CD8-positive, alpha-beta memory T cell (primary cell): ENCODE results near the gene PTN. TPM values are rescaled to one million over a fixed set of nuclear protein-coding genes. Genes with fewer than 3 reads are reported as not detected.
"Not testable (repeated sequence)": the region's sequence is repeated elsewhere in the genome, so short reads cannot be mapped to it uniquely, and the experiment has no call there.

Source experiments
- CTCF ChIA-PET: fragments of 350-600 bp; sonication (Branson Sonifier 250); formaldehyde crosslinking; loops from one replicate; lab custom pipeline; 2021; ENCODE audit warnings: antibody characterized with exemption; lab: Charles Lee
- POLR2A ChIA-PET: fragments of 350-600 bp; sonication (Branson Sonifier 250); formaldehyde crosslinking; loops from one replicate; lab custom pipeline; 2021; ENCODE audit warnings: antibody characterized with exemption; lab: Charles Lee
- DNase-seq, 5 donors: peaks; one replicate each; pipeline versions ENCODE4 v3.0.0 to v3.0.0-alpha.2; 2020 to 2022; ENCODE audit warnings: mixed read lengths in 1 of 5
- H3K27ac ChIP-seq: one replicate; pipeline ENCODE4 v1.7.0; 2013; ENCODE audit warnings: low read depth, mild to moderate bottlenecking, low read length, moderate library complexity
- H3K27me3 ChIP-seq: 2 replicates; pipeline ENCODE4 v1.7.0; 2013; ENCODE audit warnings: low read length, mild to moderate bottlenecking; ENCODE audit not compliant: insufficient read depth, poor library complexity, severe bottlenecking
- H3K36me3 ChIP-seq: 2 replicates; pipeline ENCODE4 v1.7.0; 2013; ENCODE audit warnings: mild to moderate bottlenecking, low read length, moderate library complexity; ENCODE audit not compliant: insufficient read depth
- H3K4me1 ChIP-seq: 2 replicates; pipeline ENCODE4 v1.7.0; 2013; ENCODE audit warnings: mild to moderate bottlenecking, low read length, moderate library complexity; ENCODE audit not compliant: insufficient read depth
- H3K4me3 ChIP-seq: 2 replicates; pipeline ENCODE4 v1.7.0; 2013; ENCODE audit warnings: mild to moderate bottlenecking, low read length
- H3K9me3 ChIP-seq: 2 replicates; pipeline ENCODE4 v1.7.0; 2013; ENCODE audit warnings: mild to moderate bottlenecking, low read length
- H3K27ac Mint-ChIP-seq, 8 donors: one replicate each; pipeline ENCODE4 v1.8.0; 2020 to 2021; ENCODE audit warnings: mixed read lengths in 8 of 8, mild to moderate bottlenecking in 6 of 8, inconsistent platforms in 3 of 8, moderate library complexity in 3 of 8
- H3K27me3 Mint-ChIP-seq, 2 donors: one replicate each; pipeline ENCODE4 v1.8.0; 2020 to 2021; ENCODE audit warnings: mixed read lengths in 2 of 2, mild to moderate bottlenecking in 1 of 2, moderate library complexity in 1 of 2
- H3K36me3 Mint-ChIP-seq, 3 donors: one replicate each; pipeline ENCODE4 v1.8.0; 2020 to 2021; ENCODE audit warnings: mixed read lengths in 3 of 3, inconsistent platforms in 1 of 3, mild to moderate bottlenecking in 1 of 3
- H3K4me1 Mint-ChIP-seq, 3 donors: one replicate each; pipeline ENCODE4 v1.8.0; 2020 to 2021; ENCODE audit warnings: mixed read lengths in 3 of 3, inconsistent platforms in 1 of 3, mild to moderate bottlenecking in 1 of 3
- H3K4me3 Mint-ChIP-seq, 7 donors: one replicate each; pipeline ENCODE4 v1.8.0; 2020 to 2021; ENCODE audit warnings: mixed read lengths in 7 of 7, mild to moderate bottlenecking in 6 of 7, moderate library complexity in 4 of 7, inconsistent platforms in 2 of 7
- H3K9me3 Mint-ChIP-seq, 5 donors: one replicate each; pipeline ENCODE4 v1.8.0; 2020 to 2022; ENCODE audit warnings: mixed read lengths in 5 of 5, mild to moderate bottlenecking in 3 of 5, moderate library complexity in 2 of 5, inconsistent platforms in 1 of 5
- polyA plus RNA-seq: library from polyadenylated mRNA; unstranded; fragments of 300-500 nt; fragmentation: Illumina TruSeq; gene quantifications from one replicate; pipeline ENCODE4 v1.2.3, GENCODE V29; 2021
- total RNA-seq, 2 experiments: library from RNA; stranded (reverse); gene quantifications; one replicate each; pipeline ENCODE4 v1.2.3, GENCODE V29; 2021

PTN gene
- total and polyA plus RNA-seq, 3 experiments from 2014 or later: not detected

GRCh38 chr7:137245186-137245585, 98.3 kb downstream of the PTN start:
- Mint-ChIP-seq H3K9me3 (peaks cover 2 to 15% (median 6%) of the 10 kb centered on the region in 5 donors), H3K4me1 (no peaks in the 10 kb centered on the region), H3K27ac (no peak overlapping the region), H3K27me3 (no peaks in the 10 kb centered on the region), H3K4me3 (no peak overlapping the region), H3K36me3 (no peaks in the 10 kb centered on the region)
- Histone ChIP-seq H3K27me3 (no peaks in the 10 kb centered on the region), H3K4me1 (no peaks in the 10 kb centered on the region), H3K9me3 (no peaks in the 10 kb centered on the region), H3K36me3 (no peaks in the 10 kb centered on the region), H3K27ac (no peak overlapping the region), H3K4me3 (no peak overlapping the region)
- CTCF ChIA-PET: no interaction called here
- POLR2A ChIA-PET: no interaction called here
- no peak for DNase-seq

DNA sequence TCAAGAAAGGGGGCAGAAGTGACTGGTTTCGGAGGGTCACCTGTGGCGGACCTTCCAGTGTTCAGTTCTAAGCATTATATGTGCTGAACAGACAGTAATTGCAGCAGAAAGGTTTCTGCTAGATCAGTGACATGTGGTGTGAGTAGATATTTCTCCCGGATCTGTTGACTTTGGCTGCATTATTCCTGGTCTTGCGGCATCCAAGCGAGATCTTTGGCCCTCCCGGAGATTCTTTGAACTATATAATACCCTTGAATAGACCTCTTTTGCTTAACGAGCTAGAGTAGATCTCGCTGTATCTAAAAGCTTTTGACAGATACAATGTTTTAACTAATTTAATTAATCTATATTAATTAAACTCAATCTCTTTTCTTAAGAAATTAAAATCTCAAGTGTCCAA, 99.8 kb downstream of the PTN start:
- H3K27me3 ChIP-seq: no peaks in the 10 kb centered on the region
- H3K36me3 ChIP-seq: no peaks in the 10 kb centered on the region
- no peak overlapping the region for H3K4me3 ChIP-seq
- POLR2A ChIA-PET: no interaction called here
- H3K27ac Mint-ChIP-seq: no peak overlapping the region
- CTCF ChIA-PET: interaction anchor here (0.7 kb wide), 1 partner anchor 96 kb away, joined by 3 read pairs; no protein-coding TSS in a partner anchor
- no peaks in the 10 kb centered on the region for H3K36me3 Mint-ChIP-seq
- no peak overlapping the region for H3K27ac ChIP-seq
- H3K27me3 Mint-ChIP-seq: no peaks in the 10 kb centered on the region
- DNase-seq: no peak
- no peak overlapping the region for H3K4me3 Mint-ChIP-seq
- peaks cover 2 to 15% (median 6%) of the 10 kb centered on the region in 5 donors for H3K9me3 Mint-ChIP-seq
- no peaks in the 10 kb centered on the region for H3K4me1 Mint-ChIP-seq
- no peaks in the 10 kb centered on the region for H3K4me1 ChIP-seq
- H3K9me3 ChIP-seq: no peaks in the 10 kb centered on the region

- Histone ChIP-seq H3K9me3 (no peaks in the 10 kb centered on the region), H3K27me3 (no peaks in the 10 kb centered on the region), H3K4me3 (no peak overlapping the region), H3K36me3 (no peaks in the 10 kb centered on the region), H3K4me1 (no peaks in the 10 kb centered on the region), H3K27ac (no peak overlapping the region)
- no peak overlapping the region for H3K27ac Mint-ChIP-seq
- CTCF ChIA-PET: no interaction called here
- H3K4me3 Mint-ChIP-seq: no peak overlapping the region
- no peak for DNase-seq
- no peaks in the 10 kb centered on the region for H3K27me3 Mint-ChIP-seq
- H3K36me3 Mint-ChIP-seq: no peaks in the 10 kb centered on the region
- POLR2A ChIA-PET: no interaction called here
- peaks cover 2 to 13% (median 6%) of the 10 kb centered on the region in 5 donors for H3K9me3 Mint-ChIP-seq
- no peaks in the 10 kb centered on the region for H3K4me1 Mint-ChIP-seq
Measured at GRCh38 chr7:137242616-137243015, 100.9 kb downstream of the PTN start.

DNA sequence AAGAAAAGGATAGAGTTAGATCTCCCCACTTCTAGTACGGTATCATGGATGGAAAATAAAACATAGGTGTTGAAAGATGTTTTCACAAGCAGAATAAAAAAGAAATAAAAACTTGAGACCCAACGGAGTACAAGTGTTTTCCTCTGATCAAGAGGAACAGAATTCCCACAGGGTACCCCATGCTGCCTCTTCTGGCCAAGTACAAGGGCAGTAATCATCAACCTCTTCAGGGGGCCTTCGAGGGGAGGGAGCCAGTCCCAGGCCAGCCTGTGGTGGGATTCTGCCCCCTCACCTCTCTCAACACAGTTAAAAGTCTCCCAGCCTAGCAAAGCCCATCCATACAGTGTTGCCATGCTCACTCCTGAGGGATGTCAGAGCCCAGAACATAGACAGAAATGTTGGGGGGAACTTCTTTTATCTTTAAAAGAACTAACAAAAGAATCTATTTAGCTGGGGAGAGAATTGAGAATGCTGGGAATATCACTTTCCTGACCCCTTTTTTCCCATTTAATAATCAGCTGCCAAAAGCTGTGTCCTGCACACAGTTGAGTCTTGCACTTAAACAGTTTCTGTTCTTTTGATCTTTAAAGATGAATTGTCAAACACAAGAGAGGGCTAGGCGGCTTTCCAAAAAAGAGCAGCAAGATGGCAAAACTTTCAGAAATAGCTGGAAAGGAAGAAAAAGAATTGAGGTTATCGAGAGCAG, 101.7 kb downstream of the PTN start:
- no peak overlapping the region for H3K27ac Mint-ChIP-seq
- Histone ChIP-seq H3K27ac (no peak overlapping the region), H3K9me3 (no peaks in the 10 kb centered on the region), H3K36me3 (no peaks in the 10 kb centered on the region), H3K27me3 (no peaks in the 10 kb centered on the region), H3K4me1 (no peaks in the 10 kb centered on the region), H3K4me3 (no peak overlapping the region)
- no peaks in the 10 kb centered on the region for H3K27me3 Mint-ChIP-seq
- no peaks in the 10 kb centered on the region for H3K4me1 Mint-ChIP-seq
- POLR2A ChIA-PET: no interaction called here
- no peak for DNase-seq
- no peak overlapping the region for H3K4me3 Mint-ChIP-seq
- peaks cover 2 to 11% (median 6%) of the 10 kb centered on the region in 5 donors for H3K9me3 Mint-ChIP-seq
- CTCF ChIA-PET: no interaction called here
- H3K36me3 Mint-ChIP-seq: no peaks in the 10 kb centered on the region

GRCh38 chr7:137239186-137239585, 104.3 kb downstream of the PTN start:
- H3K4me1 ChIP-seq, H3K27ac ChIP-seq, H3K4me1 Mint-ChIP-seq, H3K36me3 ChIP-seq, H3K4me3 ChIP-seq, CTCF ChIA-PET, H3K9me3 ChIP-seq, H3K36me3 Mint-ChIP-seq, DNase-seq, H3K27me3 Mint-ChIP-seq, H3K27me3 ChIP-seq, POLR2A ChIA-PET, H3K4me3 Mint-ChIP-seq, H3K27ac Mint-ChIP-seq: not testable (repeated sequence)
- peaks cover 2 to 14% (median 8%) of the 10 kb centered on the region in 5 donors for H3K9me3 Mint-ChIP-seq

DNA sequence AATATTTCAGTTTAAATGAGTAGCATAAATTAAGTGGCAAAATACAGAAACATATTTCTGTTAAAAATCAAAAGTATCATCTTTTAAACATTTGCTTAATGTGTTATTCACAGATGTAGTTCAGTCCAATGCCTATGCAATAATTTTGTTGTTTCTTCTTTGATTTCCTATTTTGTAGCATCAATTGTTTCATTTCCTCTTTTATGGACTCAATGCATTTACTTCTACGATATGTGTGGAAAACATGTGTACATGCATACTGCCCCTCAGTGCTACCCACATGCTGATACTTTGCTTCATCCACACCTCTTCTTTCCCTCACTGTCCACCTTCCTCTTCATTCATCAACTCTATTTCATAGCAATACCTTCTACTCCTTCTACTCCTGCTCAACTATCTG, 108.1 kb downstream of the PTN start:
- H3K9me3 Mint-ChIP-seq: peaks cover 0 to 20% (median 10%) of the 10 kb centered on the region in 5 donors
- H3K9me3 ChIP-seq: no peaks in the 10 kb centered on the region
- no peaks in the 10 kb centered on the region for H3K4me1 ChIP-seq
- no peaks in the 10 kb centered on the region for H3K27me3 ChIP-seq
- H3K27ac Mint-ChIP-seq: no peak overlapping the region
- DNase-seq: no peak
- no peaks in the 10 kb centered on the region for H3K4me1 Mint-ChIP-seq
- no peak overlapping the region for H3K4me3 ChIP-seq
- POLR2A ChIA-PET: no interaction called here
- no peaks in the 10 kb centered on the region for H3K27me3 Mint-ChIP-seq
- no peak overlapping the region for H3K4me3 Mint-ChIP-seq
- H3K27ac ChIP-seq: no peak overlapping the region
- CTCF ChIA-PET: no interaction called here
- H3K36me3 ChIP-seq: no peaks in the 10 kb centered on the region
- no peaks in the 10 kb centered on the region for H3K36me3 Mint-ChIP-seq

- no peaks in the 10 kb centered on the region for H3K36me3 Mint-ChIP-seq
- no peaks in the 10 kb centered on the region for H3K27me3 Mint-ChIP-seq
- Histone ChIP-seq H3K9me3 (no peaks in the 10 kb centered on the region), H3K27ac (no peak overlapping the region), H3K4me3 (no peak overlapping the region), H3K36me3 (no peaks in the 10 kb centered on the region), H3K4me1 (no peaks in the 10 kb centered on the region), H3K27me3 (no peaks in the 10 kb centered on the region)
- H3K4me3 Mint-ChIP-seq: no peak overlapping the region
- H3K9me3 Mint-ChIP-seq: peaks cover 0 to 27% (median 10%) of the 10 kb centered on the region in 5 donors
- H3K4me1 Mint-ChIP-seq: no peaks in the 10 kb centered on the region
- ChIA-PET CTCF (no interaction called here), POLR2A (no interaction called here)
- no peak overlapping the region for H3K27ac Mint-ChIP-seq
- no peak for DNase-seq
Measured at GRCh38 chr7:137231167-137231566, 112.4 kb downstream of the PTN start.

- H3K4me1 ChIP-seq: no peaks in the 10 kb centered on the region
- POLR2A ChIA-PET: no interaction called here
- H3K4me1 Mint-ChIP-seq: no peaks in the 10 kb centered on the region
- no peaks in the 10 kb centered on the region for H3K36me3 Mint-ChIP-seq
- H3K27ac Mint-ChIP-seq: no peak overlapping the region
- CTCF ChIA-PET: no interaction called here
- no peaks in the 10 kb centered on the region for H3K9me3 ChIP-seq
- H3K9me3 Mint-ChIP-seq: peaks cover 2 to 12% (median 8%) of the 10 kb centered on the region in 5 donors
- H3K4me3 ChIP-seq: no peak overlapping the region
- H3K27me3 ChIP-seq: no peaks in the 10 kb centered on the region
- H3K27me3 Mint-ChIP-seq: no peaks in the 10 kb centered on the region
- no peak for DNase-seq
- no peak overlapping the region for H3K4me3 Mint-ChIP-seq
- H3K27ac ChIP-seq: no peak overlapping the region
- no peaks in the 10 kb centered on the region for H3K36me3 ChIP-seq
Measured at GRCh38 chr7:137221467-137221866, 122.1 kb downstream of the PTN start.
